Measurements from ENCODE around the gene TEX51.

The TEX51 gene

GRCh38 chr2:126935774-126936173 lies 37.1 kb downstream of the TEX51 start:
- Histone ChIP-seq H3K36me3 (ENCODE audit: insufficient read depth) (no peaks in the 10 kb centered on the region), H3K4me2 (no peak overlapping the region), H3K4me1 (ENCODE audit: low read depth, poor library complexity, severe bottlenecking) (no peaks in the 10 kb centered on the region), H3K9ac (no peak overlapping the region), H3K4me3 (IDR thresholded peaks at IDR 0.05; ENCODE audit: insufficient read depth, low read depth, low read length) (no peak overlapping the region), H4K20me1 (ENCODE audit: insufficient read depth) (no peaks in the 10 kb centered on the region), H3K27me3 (ENCODE audit: insufficient read depth, low read depth) (no peaks in the 10 kb centered on the region), H3K27ac (no peak overlapping the region), H3K79me2 (ENCODE audit: insufficient read depth, low read depth) (no peaks in the 10 kb centered on the region), H2AFZ (ENCODE audit: low read depth) (no peak overlapping the region)
- TF ChIP-seq CTCF (conservative IDR thresholded peaks at IDR 0.05; ENCODE audit: low read depth, low read length): no peak

GRCh38 chr2:126936219-126936723 lies 37.6 kb downstream of the TEX51 start:
- H4K20me1 ChIP-seq (ENCODE audit: insufficient read depth): no peaks in the 10 kb centered on the region
- H2AFZ ChIP-seq (ENCODE audit: low read depth): no peak overlapping the region
- H3K4me2 ChIP-seq: no peak overlapping the region
- no peaks in the 10 kb centered on the region for H3K4me1 ChIP-seq (ENCODE audit: low read depth, poor library complexity, severe bottlenecking)
- H3K9ac ChIP-seq: no peak overlapping the region
- H3K36me3 ChIP-seq (ENCODE audit: insufficient read depth): no peaks in the 10 kb centered on the region
- no peak overlapping the region for H3K4me3 ChIP-seq (IDR thresholded peaks at IDR 0.05; ENCODE audit: insufficient read depth, low read depth, low read length)
- no peak for TF ChIP-seq CTCF (conservative IDR thresholded peaks at IDR 0.05; ENCODE audit: low read depth, low read length)
- no peaks in the 10 kb centered on the region for H3K79me2 ChIP-seq (ENCODE audit: insufficient read depth, low read depth)
- H3K27ac ChIP-seq: no peak overlapping the region
- no peaks in the 10 kb centered on the region for H3K27me3 ChIP-seq (ENCODE audit: insufficient read depth, low read depth)

GRCh38 chr2:126940331-126940730 lies 41.6 kb downstream of the TEX51 start:
- no peaks in the 10 kb centered on the region for H3K27me3 ChIP-seq (ENCODE audit: insufficient read depth, low read depth)

GRCh38 chr2:126942427-126943203 lies 43.9 kb downstream of the TEX51 start:
- H3K4me1 ChIP-seq (ENCODE audit: low read depth, poor library complexity, severe bottlenecking): no peaks in the 10 kb centered on the region
- H2AFZ ChIP-seq (ENCODE audit: low read depth): no peak overlapping the region
- no peak for TF ChIP-seq CTCF (conservative IDR thresholded peaks at IDR 0.05; ENCODE audit: low read depth, low read length)
- no peak overlapping the region for H3K27ac ChIP-seq
- no peaks in the 10 kb centered on the region for H4K20me1 ChIP-seq (ENCODE audit: insufficient read depth)
- no peak overlapping the region for H3K4me2 ChIP-seq
- no peaks in the 10 kb centered on the region for H3K27me3 ChIP-seq (ENCODE audit: insufficient read depth, low read depth)
- H3K9ac ChIP-seq: no peak overlapping the region
- H3K36me3 ChIP-seq (ENCODE audit: insufficient read depth): no peaks in the 10 kb centered on the region
- no peak overlapping the region for H3K4me3 ChIP-seq (IDR thresholded peaks at IDR 0.05; ENCODE audit: insufficient read depth, low read depth, low read length)
- H3K79me2 ChIP-seq (ENCODE audit: insufficient read depth, low read depth): no peaks in the 10 kb centered on the region

More at GRCh38 chr2:126940331-126940730, 41.6 kb downstream of the TEX51 start:
- Histone ChIP-seq H4K20me1 (ENCODE audit: insufficient read depth) (no peaks in the 10 kb centered on the region), H3K4me3 (IDR thresholded peaks at IDR 0.05; ENCODE audit: insufficient read depth, low read depth, low read length) (no peak overlapping the region), H3K9ac (no peak overlapping the region), H3K79me2 (ENCODE audit: insufficient read depth, low read depth) (no peaks in the 10 kb centered on the region), H3K27ac (no peak overlapping the region), H3K4me1 (ENCODE audit: low read depth, poor library complexity, severe bottlenecking) (no peaks in the 10 kb centered on the region), H3K36me3 (ENCODE audit: insufficient read depth) (no peaks in the 10 kb centered on the region), H2AFZ (ENCODE audit: low read depth) (no peak overlapping the region), H3K4me2 (no peak overlapping the region)
- no peak for TF ChIP-seq CTCF (conservative IDR thresholded peaks at IDR 0.05; ENCODE audit: low read depth, low read length)
